Amniotic stem cell (primary cell): ENCODE measurements around the gene SRSF9.
"Not testable (repeated sequence)": the region's sequence is repeated elsewhere in the genome, so short reads cannot be mapped to it uniquely, and the experiment has no call there.

Experiments used
- DNase-seq: peaks from one replicate; lab custom pipeline; 2025; lab: John Stamatoyannopoulos, UW

SRSF9 gene

GRCh38 chr12:120447992-120448391 lies 21.6 kb downstream of the SRSF9 start:
- DNase-seq = no peak

- DNase-seq = not testable (repeated sequence)
Measured at GRCh38 chr12:120446844-120447178, 22.7 kb downstream of the SRSF9 start.

- DNase-seq = peak; percentile 70
Measured at GRCh38 chr12:120445911-120446843, 23.4 kb downstream of the SRSF9 start, which contains the start of the genes GATC and TRIAP1. GATC (plus strand) TSS chr12:120446444; CDS start chr12:120446481, 37 bp downstream. TRIAP1 (minus strand) TSS chr12:120446384; CDS start chr12:120446372, 12 bp downstream.

GRCh38 chr12:120444676-120445075 lies 24.9 kb downstream of the SRSF9 start:
- no peak for DNase-seq

GRCh38 chr12:120439646-120440247 lies 29.8 kb downstream of the SRSF9 start:
- DNase-seq = peak; percentile 11

- no peak for DNase-seq
Measured at GRCh38 chr12:120438495-120439198, 30.9 kb downstream of the SRSF9 start.

GRCh38 chr12:120437735-120438494 lies 31.6 kb downstream of the SRSF9 start, which contains the start of gene COX6A1:
COX6A1 (plus strand) TSS chr12:120438113; CDS start chr12:120438127, 14 bp downstream.
- DNase-seq = peak; percentile 95

GRCh38 chr12:120432772-120433525 lies 36.6 kb downstream of the SRSF9 start:
- no peak for DNase-seq

GRCh38 chr12:120429368-120429767 lies 40.2 kb downstream of the SRSF9 start:
- no peak for DNase-seq

GRCh38 chr12:120428597-120429229 lies 40.8 kb downstream of the SRSF9 start:
- no peak for DNase-seq

- no peak for DNase-seq
Measured at GRCh38 chr12:120425797-120426196, 43.8 kb downstream of the SRSF9 start.

- DNase-seq = no peak
Measured at GRCh38 chr12:120422892-120423456, 46.6 kb downstream of the SRSF9 start.

GRCh38 chr12:120421701-120422100 lies 47.8 kb downstream of the SRSF9 start:
- no peak for DNase-seq

GRCh38 chr12:120417917-120418580 lies 51.5 kb downstream of the SRSF9 start:
- DNase-seq = no peak

- no peak for DNase-seq
Measured at GRCh38 chr12:120416490-120417216, 52.9 kb downstream of the SRSF9 start.

GRCh38 chr12:120413901-120414695 lies 55.5 kb downstream of the SRSF9 start:
- no peak for DNase-seq

GRCh38 chr12:120412421-120412820 lies 57.1 kb downstream of the SRSF9 start:
- DNase-seq = no peak
